GM19438 (cell line): ENCODE data around the gene SASH1.
A peak's percentile ranks its signal among the peaks of the same experiment; 100 is the strongest.
"Not testable (repeated sequence)": the region's sequence is repeated elsewhere in the genome, so short reads cannot be mapped to it uniquely, and the experiment has no call there.

Source experiments
- ATAC-seq: cut with Tn5 transposase; IDR thresholded peaks from one replicate; pipeline ENCODE4 v1.9.1; 2021; ENCODE audit warnings: low read depth; ENCODE audit not compliant: unreplicated experiment

Gene SASH1

DNA sequence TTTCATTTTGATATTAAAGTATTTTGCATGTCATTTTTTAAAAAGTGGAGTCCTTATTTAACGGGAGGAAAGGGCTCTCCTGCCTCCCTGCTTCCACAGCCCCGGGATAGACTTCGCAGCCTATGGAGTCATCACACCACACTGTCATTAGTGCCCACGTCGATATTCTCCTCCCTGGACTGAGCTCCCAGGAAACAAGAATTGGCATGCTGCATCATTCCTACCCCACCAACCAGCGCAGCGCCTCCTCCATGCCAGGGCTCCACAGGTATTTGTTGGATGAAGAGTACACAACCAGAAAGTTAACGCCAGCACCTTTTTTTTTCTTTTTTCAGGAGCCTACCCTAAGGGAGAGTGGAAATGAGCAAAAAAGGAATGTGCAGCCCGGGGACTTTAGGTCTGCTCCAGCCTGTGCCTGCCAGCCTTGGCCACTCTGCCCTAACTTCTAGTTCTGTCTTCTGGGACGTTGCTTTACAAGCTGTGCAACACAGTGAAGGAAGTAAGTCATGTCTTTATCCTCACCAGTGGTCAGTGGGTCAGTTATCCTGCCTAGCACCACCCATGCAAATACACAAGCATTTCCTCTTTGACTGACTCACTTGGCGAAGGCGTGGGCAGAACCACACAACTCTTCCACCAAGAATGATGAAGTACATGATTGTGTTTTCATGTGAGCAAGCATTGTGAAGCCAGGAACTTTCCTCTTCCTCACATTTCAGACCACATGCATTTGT is 223.5 kb downstream of the SASH1 start:
- ATAC-seq, result no peak

DNA sequence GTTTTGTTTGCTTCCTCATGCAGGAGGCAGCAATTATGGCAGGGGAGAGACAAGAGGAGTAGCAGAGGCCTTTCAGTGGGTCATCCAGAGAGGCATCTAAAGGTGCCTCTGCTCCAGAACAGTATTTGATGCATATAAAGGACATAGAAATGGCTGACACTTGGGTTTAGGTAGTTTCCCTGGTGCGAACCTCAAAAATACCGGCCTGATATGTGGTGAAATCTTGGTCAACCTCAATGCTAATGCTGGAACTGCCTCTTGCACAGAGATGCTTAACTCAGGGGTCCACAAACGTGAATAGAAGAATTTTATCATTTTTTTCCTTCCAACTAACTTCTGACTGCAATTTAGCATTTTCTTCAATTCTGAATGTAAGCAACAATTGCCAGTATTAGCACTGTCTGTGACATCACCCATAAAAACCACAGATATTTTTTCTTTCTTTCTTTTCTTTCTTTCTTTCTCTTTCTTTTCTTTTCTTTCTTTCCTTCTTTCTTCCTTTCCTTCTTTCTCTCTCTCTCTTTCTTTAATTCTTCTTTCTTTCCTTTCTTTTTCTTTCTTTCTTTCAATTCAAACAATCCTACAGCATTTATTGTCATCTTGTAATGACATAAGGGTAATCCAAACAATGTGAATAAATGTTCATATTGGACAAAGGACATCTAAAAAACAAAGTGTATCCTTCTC is 224.2 kb downstream of the SASH1 start:
- ATAC-seq, result no peak

DNA sequence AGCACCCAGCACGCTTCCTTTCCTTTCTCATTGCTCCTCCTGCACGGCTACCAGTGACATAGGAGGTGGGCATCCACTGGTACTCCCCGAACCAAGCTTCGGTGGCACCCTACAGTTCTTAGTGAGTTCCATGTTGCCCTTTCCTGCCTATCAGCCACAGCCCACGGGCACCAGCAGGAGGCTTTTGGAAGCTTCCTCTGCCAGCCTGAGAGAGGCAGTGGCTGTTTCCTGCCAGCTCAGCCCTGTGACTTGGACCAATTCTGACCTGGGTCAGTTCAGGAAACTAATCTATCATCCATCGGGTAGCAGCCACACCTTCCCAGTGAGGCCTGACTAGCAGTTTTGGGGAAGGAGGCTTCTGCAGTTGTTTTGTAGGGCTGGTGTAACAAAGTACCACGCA is 227.8 kb downstream of the SASH1 start:
- ATAC-seq, result no peak

DNA sequence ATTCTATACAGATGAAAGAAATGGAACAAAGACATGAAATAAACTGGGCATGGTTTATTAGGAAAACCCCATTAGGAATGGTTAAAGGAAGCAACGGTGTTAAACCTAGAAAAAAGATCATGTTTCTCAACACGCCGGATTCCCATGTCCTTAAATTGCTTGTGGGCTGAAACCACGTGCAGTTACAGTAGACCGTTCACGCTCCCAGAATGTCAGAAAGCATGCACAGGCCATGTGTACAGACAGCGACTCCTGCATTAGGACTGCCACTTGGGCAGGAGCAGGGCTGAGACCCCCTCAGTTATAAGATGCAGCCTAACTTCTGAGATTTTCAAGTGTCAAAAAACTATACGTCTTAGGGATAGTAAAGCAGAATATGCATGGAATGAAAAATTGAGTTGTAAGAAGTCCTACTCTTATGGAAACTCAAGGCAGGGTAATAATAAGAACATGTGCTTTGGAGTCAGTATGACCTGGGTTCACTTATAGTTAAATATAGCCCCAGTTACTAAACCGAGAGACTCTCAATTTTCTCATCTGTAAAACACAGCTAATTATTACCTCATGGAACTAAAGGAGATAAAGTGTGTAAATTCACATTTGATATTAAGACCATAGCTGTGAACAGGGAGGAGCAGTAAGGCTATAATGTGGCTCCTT is 230.2 kb downstream of the SASH1 start:
- no peak for ATAC-seq

DNA sequence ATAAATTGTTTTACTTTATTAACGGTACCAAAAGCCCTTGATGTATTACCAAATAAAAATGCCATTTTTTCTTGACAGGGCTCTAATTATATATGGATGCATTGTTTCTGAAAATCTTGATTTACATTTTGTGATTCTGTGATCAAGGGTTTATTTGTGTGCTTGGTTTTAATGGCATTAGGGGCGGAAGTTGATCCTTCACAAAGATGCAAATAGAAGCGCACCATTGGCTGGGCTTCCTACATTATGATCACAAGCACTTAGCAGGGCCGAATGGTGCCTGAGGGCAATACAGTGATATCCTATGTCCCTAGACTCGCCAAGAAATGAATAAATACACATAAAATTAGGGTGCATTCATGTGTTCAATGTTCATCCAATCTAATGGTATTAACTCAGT is 231.3 kb downstream of the SASH1 start:
- no peak for ATAC-seq

DNA sequence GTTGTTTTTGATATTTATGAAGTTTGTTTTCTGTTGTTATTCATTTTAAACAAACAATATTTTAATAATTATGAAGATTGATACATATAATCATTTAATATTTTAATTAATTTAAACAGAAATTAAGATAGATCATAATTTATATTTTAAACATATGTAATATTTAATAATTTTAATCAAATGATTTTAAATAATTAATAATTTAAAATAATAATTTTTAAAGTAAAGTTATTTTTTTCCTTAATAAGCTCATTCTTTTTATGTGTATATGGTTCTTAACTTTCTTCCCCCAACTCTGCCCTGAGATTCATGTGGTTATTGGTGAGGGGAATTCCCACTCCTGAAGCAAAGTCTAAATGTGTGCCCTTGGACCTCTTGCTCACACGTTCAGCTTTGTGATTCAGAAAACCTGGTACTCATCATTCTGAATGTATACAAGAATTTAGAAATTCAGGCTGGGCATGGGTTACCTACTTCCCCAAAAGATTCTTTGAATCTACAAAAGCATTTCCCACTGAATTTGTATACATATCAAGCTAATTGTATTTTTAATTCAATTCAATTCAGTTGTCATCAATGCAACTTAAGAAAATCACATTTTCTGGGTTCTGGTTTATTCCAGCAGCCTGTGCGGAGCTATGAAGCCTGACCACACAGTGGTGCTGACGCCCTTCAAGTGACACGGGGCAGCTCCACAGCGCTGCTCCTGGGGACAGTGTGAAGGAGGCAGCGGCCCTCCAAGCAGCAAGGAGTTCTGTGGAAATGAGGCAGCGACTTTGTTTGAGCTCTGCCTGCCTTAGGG is 235.2 kb downstream of the SASH1 start:
- ATAC-seq, result peak; percentile 97

DNA sequence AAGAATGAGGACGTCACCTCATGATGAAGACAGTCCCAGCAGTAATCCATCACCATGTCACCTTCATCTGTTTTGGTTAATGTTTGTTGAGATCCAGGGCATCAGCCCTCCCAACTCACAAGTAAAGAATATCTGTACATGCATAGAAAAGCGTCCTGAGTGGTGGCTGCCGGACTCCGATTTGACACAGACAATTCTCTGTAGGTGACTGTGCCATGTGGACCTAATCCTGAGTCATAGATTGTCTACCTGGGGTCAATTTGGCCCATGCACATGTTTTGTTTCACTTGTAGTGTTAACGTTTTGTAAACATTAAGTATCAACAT is 235.8 kb downstream of the SASH1 start:
- ATAC-seq, result no peak

DNA sequence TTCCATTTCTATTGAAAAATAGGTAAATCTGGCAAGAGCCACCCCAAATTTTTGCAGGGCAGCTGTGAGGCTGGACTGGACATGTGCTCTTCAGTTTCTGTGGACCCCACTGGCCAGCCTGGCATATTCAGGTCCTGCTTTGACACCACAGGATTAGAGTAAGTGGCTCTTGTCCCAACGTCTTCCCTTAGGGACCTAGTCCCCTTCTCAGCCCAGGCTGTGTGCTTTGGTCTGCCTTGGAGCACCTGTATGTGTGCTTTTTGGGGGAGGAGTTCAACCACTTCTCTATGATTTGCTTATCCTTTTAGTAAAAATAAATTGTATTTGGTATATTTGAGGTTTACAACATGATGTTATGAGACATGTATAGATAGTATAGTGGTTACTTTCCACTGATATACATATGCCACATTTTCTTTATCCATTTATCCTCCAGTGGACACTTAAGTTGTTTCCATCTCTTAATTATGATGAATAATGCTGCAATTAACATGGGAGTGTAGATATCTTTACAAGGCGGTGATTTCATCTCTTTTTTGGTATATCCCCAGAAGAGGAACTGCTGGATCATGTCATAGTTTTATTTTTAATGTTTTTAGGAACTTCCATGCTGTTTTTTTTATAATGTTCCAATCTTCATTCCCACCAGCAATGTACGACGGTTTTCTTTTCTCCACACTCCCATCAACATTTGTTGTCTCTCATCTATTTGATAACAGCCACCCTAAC is 236.4 kb downstream of the SASH1 start:
- no peak for ATAC-seq

DNA sequence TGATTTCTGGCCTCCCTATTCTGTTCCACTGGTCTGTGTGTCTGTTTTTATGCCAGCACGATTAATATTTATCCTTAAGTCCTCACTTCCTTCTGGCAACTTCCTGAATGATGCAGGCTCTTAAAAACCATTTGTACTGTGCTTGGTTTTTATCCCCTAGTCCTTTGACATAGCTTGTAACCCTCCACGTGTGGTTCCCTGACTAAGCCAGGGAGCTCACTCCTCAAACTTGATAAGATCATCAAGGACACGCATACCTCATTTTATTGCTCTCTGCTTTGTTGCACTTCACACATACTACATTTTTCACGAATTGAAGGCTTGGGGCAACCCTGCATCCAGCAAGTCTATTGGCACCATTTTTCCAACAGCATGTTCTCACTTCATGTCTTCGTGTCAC is 237.8 kb downstream of the SASH1 start:
- no peak for ATAC-seq

DNA sequence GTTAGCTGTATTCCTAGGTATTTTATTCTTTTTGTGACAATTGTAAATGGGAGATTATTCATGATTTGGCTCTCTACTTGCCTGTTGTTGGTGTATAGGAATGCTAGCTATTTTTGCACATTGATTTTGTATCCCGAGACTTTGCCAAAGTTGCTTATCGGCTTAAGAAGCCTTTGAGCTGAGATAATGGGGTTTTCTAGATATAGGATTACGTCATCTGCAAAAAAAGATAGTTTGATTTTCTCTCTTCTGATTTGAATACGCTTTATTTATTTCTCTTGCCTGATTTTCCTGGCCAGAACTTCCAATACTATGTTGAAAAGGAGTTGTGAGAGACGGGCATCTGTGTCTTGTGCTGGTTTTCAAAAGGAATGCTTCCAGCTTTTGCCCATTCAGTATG is 241.0 kb downstream of the SASH1 start:
- ATAC-seq, result no peak

DNA sequence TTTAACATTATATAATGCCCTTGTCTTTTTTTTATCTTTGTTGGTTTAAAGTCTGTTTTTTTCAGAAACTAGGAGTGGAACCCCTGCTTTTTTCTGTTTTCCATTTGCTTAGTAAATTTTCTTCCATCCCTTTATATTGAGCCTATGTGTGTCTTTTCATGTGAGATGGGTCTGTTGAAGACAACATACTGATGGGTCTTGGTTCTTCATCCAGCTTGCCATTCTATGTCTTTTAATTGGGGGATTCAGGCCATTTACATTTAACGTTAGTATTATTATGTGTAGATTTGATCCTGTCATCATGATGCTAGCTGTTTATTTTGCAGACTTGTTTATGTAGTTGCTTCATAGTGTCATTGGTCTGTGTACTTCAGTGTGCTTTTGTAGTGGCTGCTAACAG is 243.0 kb downstream of the SASH1 start:
- not testable (repeated sequence) for ATAC-seq

DNA sequence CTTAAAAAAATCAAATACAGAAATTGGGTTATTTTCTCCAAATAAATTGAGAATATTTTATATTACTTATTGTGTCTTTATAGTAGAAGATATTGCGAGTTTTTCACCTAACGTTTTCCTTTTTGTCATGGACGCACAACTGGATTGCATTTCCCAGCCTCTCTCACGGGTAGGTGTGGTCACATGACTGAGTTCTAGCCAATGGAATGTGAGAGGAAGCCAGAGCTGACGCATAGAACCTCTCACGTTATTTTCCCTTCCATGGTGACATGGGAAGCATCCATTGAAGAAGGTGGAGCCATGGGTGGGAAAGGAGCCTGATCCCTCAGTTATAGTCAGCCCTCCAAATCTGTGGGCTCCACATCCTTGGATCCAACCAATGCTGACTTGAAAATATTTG is 248.2 kb downstream of the SASH1 start:
- ATAC-seq, result no peak

DNA sequence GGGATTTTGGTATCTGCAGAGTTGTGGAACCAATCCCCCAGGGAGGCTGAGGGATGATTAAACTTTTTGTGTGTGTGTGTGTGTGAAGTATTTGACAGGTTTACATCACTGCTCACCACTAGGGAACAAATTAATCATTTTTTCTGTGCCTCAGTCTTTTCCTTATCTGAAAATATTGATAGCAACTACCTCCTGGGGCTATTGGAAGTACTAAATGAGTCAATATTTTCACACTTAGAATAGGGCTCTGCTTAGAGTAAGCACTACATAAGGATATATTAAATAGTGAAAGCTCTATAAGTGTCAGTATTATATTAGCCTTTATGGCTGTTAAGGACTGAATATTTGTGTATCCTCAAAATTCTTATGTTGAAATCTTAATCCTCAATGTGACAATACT is 249.0 kb downstream of the SASH1 start:
- ATAC-seq, result no peak

DNA sequence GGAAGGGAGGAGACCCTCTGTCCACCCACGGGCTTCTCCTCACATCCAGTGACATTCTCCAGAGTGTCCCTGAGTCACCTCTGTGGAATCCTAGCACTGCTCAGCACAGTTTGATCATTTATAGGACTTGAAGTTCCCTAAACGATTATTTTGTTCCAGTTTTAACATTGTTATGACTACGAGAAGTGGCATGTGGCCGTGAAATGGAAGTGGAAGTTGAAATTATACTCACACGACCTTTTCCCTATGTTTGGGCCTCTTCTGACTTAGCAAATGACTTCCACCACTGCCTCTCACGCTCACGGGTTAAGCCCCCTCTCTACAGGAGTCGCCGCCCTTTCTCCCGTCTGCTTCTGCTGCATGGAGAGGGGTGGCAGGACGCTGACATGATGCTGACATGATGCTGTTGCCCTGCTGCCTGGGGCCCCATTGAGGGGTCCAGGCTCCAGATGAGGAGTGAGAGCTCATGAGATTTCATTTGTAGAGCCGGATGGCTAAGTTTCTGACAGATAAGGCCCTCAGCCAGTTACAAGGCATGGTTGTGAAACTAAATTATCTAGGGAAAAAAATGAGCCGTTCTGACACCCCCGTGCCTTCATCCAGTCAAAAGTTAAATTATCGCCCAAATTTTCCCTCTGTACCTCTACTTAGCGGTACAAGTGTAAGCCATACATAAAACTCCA is 250.6 kb downstream of the SASH1 start:
- no peak for ATAC-seq

DNA sequence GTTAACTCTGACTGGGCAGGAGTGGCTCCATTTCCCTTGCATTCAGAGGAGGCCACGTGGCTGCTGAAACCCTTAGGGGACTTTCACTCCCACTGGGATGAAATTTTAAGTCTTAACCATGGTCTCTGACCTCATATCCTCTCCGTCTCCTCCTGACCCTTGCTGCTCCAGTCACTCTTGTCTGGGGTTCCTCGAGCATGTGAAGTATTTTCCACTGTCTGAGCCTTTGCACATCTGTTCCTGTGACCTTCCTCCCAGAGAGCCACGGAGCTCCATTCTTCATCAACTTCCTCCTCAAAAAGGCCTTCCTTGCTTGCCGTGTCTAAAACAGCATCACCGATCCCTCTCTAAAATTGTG is 251.2 kb downstream of the SASH1 start:
- no peak for ATAC-seq

DNA sequence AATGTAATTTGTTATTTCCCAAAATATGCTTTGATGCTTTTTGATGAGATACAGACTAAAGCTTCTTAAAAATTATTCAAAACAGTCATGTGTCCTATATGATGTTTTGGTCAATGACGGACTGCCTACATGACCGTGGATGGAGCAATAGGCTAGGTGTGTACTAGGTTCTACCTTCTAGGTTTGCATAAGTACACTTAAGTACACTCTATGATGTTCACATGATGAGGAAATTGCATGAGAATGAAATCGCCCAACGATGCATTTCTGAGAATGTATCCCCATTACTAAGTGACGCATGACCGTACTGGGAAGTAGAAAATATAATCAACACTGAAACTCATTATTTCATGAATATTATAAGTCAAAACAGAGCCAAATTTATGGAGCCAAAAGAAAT is 252.9 kb downstream of the SASH1 start:
- ATAC-seq, result no peak

DNA sequence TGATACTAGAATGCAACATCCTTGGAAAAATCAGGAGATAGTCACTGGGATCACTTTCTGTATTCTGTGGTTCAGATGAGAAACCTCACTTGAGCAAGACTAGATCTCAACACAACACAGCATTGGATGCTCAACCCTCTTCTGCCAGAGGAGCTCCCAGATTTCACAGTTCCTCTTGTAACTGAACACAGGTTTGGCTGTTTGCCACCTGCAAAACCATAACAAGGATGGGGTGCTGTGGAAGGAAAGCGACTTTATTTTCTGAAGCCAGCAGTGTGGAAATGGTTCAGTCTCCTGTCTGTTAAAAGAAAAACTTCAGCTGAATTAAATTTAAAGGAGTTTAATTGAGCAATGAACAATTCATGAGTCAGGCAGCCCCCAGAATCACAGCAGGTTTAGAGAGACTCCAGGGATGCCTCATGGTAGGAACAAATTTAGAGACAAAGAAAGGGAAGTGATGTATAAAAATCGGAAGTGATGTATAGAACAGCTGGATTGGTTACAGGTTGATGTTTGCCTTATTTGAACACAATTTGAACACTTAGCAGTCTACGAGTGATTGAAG is 254.3 kb downstream of the SASH1 start:
- ATAC-seq, result no peak

DNA sequence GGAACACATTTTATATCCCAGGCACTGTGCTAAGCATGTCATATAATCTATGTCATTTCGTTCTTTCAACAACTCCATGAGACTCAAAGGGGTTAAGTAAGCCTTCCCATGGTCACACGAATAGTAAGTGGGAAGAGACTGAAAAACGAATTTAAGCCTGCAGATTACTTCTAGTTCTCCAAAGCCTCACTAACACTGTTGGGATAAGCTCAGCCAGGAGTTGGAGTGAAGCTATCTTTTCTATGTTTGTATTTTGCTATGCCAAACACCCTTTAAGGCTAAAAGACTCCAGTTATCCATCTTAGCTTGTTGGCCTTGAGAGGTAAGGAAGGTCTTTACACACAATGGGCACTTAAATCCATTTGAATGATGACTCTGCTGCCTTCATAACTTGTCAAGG is 256.1 kb downstream of the SASH1 start:
- ATAC-seq, result no peak

DNA sequence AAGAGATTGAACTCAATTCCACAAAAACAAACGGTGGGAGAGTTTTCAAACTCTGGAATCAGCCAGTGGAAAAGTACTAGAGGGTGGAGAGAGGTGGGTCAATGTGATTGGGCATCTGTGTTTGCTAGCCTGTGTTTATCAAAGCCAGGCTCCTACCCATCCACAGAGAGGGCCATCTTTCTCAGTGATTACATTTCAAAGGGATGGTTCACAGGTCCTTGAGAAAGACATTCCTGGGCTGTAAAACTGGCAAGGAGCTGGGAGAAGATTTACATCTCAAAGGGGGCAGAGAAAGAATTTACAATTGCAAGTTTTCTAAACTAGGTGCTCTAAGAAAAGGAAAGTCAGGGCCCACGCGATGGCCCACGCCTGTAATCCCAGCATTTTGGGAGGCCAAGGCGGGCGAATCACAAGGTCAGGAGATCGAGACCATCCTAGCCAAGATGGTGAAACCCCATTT is 257.4 kb downstream of the SASH1 start:
- ATAC-seq, result no peak
